Psoas muscle (tissue), 8 donors: ENCODE results near the gene KIF13A. TPM values are rescaled to one million over a fixed set of nuclear protein-coding genes. Genes with fewer than 3 reads are reported as not detected.

Experiments
- ATAC-seq, 4 donors: fragments of 200-7000 bp; cut with Tn5 transposase; one replicate each; pipeline ENCODE4 v1.9.1; 2020; ENCODE audit warnings: moderate library complexity in 3 of 4, mild to moderate bottlenecking in 2 of 4
- DNase-seq, 2 donors: peaks; one replicate each; pipeline ENCODE4 v3.0.0-alpha.2; 2020
- H3K27ac ChIP-seq: fragments of 200-600 bp; one replicate; pipeline ENCODE4 v1.8.0; 2022
- H3K27me3 ChIP-seq, 3 donors: fragments of 200-600 bp in 1 of 3; one replicate each; pipeline versions ENCODE4 v1.6.1 to v1.8.0; 2013 to 2022; ENCODE audit warnings: low read length in 2 of 3, mild to moderate bottlenecking in 2 of 3, moderate library complexity in 1 of 3; ENCODE audit not compliant: insufficient read depth in 3 of 3
- H3K36me3 ChIP-seq, 2 donors: fragments of 200-600 bp in 1 of 2; one replicate each; pipeline versions ENCODE4 v1.6.1 to v1.8.0; 2013 to 2022; ENCODE audit warnings: low read depth in 1 of 2, mild to moderate bottlenecking in 1 of 2, moderate library complexity in 1 of 2; ENCODE audit not compliant: insufficient read depth in 1 of 2
- H3K4me1 ChIP-seq: fragments of 200-600 bp; one replicate; pipeline ENCODE4 v1.8.0; 2022
- H3K4me3 ChIP-seq: fragments of 200-600 bp; one replicate; pipeline ENCODE4 v1.8.0; 2022; ENCODE audit warnings: mild to moderate bottlenecking
- H3K9me3 ChIP-seq: fragments of 200-600 bp; one replicate; pipeline ENCODE4 v1.8.0; 2022
- CTCF ChIP-seq: fragments of 200-600 bp; IDR thresholded peaks from one replicate; pipeline ENCODE4 v1.8.0; 2022; ENCODE audit warnings: antibody characterized with exemption
- WGBS, 3 donors: extraction: QIAGEN DNeasy Blood & Tissue Kit; methylation state at CpG; one replicate each; pipeline versions ENCODE4 v1.1.6 to v1.1.7; 2013; 5-methylcytosine and 5-hydroxymethylcytosine counted together
- intact Hi-C, 2 donors: fragments of 100-400 bp; cut with DNase I; formaldehyde crosslinking; loops; one replicate each; pipeline versions ENCODE4 v1.11.0 to v1.14.2; 2022
- polyA plus RNA-seq, 3 donors: library from polyadenylated mRNA; stranded (reverse); fragments of 200-250 nt; gene quantifications; one replicate each; pipeline ENCODE4 v1.2.3, GENCODE V29; 2013
- total RNA-seq, 4 donors: library from RNA; stranded (reverse); fragmentation: NEBNext Ultra II Directional in 2 of 4; extraction: Animal tissue kit (Norgen Biotek cat#: 25700) in 2 of 4; gene quantifications; one replicate each; pipeline versions ENCODE4 v1.2.1 to v1.2.4, GENCODE V29; 2021 to 2023
- donor health status: healthy with polysubstance abuse.
- donor health status: DM: no; HTN: no; CAD: no; lungs with moderate emphysema.
- donor health status: Bipolar disorder and iron deficiency.
- donor health status: healthy.
- donor health status: DM: yes; HTN: yes; CAD: no.
- donor health status: DM: no; HTN: no; CAD: no.
- donor health status: DM: no; HTN: no; CAD: no.
- donor health status: DM: yes; HTN: yes; CAD: no.

Gene KIF13A
- total and polyA plus RNA-seq, 7 donors = 17.0 to 80.2 (median 70.4) TPM

DNA sequence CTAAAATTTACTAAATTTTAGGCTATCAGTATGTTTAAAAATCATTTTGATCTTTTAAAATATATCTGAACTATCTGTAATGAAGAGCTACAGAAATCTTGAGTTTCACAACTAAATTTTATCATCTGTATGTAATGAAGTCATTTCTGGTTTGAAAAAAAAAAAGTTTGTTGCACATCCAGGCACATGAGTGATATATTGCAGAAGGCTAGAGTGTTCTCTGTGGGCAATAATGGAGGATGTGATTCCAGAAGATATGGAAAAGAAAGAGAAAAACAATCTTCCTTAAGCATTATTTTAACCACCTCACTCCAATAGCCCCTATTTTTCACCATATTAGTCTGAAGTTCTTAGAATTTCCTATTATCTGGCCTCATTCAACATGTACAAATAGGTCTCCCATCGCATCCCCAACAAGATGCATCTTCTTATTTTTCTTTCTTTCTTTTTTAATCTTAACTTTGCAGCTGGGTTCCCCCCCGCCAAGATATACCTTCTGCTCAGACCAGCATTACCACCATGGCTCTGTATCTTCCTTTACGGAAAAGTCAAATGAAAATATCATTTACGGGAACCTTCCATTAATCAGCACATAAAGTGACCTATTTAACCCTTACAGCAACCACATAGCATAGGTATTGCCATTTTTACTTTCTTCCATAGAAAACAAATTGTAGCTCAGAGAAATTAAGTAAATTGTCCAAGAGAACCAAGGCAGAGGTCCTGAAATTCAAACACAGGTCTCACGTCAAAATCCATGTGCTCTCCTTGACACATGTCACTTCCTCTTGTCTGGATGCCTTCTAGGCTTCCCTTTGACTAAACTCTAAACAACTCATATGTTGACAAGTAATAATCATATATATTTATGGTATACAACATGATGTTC is 116.9 kb downstream of the KIF13A start:
- Histone ChIP-seq H3K4me3 (no peak overlapping the region), H3K36me3 (no peaks in the 10 kb centered on the region), H3K9me3 (no peaks in the 10 kb centered on the region), H3K27ac (peak overlapping the region; percentile 23), H3K27me3 (no peaks in the 10 kb centered on the region), H3K4me1 (peaks cover 41% of the 10 kb centered on the region)
- ATAC-seq = no peak
- 85 to 98% (median 89%) methylated on average over 5 of the region's 5 CpGs for WGBS, 3 donors
- intact Hi-C loops = loop anchor here in 1 of 2 donors (5.0 kb wide), 1 partner anchor 117 kb away; the partner anchor contains the start of gene KIF13A
- DNase-seq = no peak
- no peak for TF ChIP-seq CTCF

- DNase-seq = no peak
- Histone ChIP-seq H3K9me3 (no peaks in the 10 kb centered on the region), H3K4me3 (no peak overlapping the region), H3K27ac (peak overlapping the region; percentile 86), H3K4me1 (peaks cover 49% of the 10 kb centered on the region), H3K27me3 (no peaks in the 10 kb centered on the region), H3K36me3 (no peaks in the 10 kb centered on the region)
- intact Hi-C loops = loop anchor here (5.0 to 10.0 kb wide), 3 partner anchors 33 to 118 kb away; partner anchors contain the start of gene KIF13A (in 2 of the 2)
- no peak for TF ChIP-seq CTCF
- WGBS, 3 donors = 71 to 85% (median 85%) methylated on average over 3 of the region's 3 CpGs
- ATAC-seq = no peak
Measured at GRCh38 chr6:17869753-17870050, 117.7 kb downstream of the KIF13A start.

- H3K27ac ChIP-seq = peak overlapping the region; percentile 86
- WGBS, 3 donors = 72 to 82% (median 76%) methylated on average over 6 of the region's 6 CpGs
- H3K9me3 ChIP-seq = no peaks in the 10 kb centered on the region
- TF ChIP-seq CTCF = no peak
- peaks cover 54% of the 10 kb centered on the region for H3K4me1 ChIP-seq
- intact Hi-C loops = loop anchor here (5.0 to 10.0 kb wide), 2 partner anchors 33 to 116 kb away; partner anchors contain the start of gene KIF13A (in 1 of the 2)
- no peak overlapping the region for H3K4me3 ChIP-seq
- H3K36me3 ChIP-seq = no peaks in the 10 kb centered on the region
- DNase-seq = no peak
- no peak for ATAC-seq
- no peaks in the 10 kb centered on the region for H3K27me3 ChIP-seq
Measured at GRCh38 chr6:17869010-17869752, 118.3 kb downstream of the KIF13A start.

DNA sequence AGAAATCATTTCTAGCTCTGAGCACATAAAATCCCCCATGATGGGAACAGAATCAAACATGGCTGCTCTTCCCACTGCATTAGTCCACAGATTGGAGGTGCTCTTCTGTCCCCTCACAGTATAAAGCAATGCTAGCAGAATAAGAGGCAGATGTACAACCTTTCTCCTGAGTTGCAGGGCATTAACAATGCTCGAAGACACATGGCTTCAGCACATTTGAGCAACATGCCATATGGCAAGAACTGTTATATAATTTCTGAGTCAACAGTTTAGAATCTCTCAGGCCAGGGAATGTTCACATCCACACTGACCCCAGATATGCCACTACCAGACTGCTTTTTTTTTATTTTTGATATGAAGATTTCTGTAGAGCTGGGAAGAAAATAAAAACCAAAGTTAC is 119.6 kb downstream of the KIF13A start:
- Histone ChIP-seq H3K27me3 (no peaks in the 10 kb centered on the region), H3K27ac (peak overlapping the region; percentile 86), H3K4me3 (no peak overlapping the region), H3K4me1 (peaks cover 58% of the 10 kb centered on the region), H3K36me3 (no peaks in the 10 kb centered on the region), H3K9me3 (no peaks in the 10 kb centered on the region)
- intact Hi-C loops = loop anchor here (5.0 to 10.0 kb wide), 2 partner anchors 34 to 117 kb away; partner anchors contain the start of gene KIF13A (in 1 of the 2)
- no peak for TF ChIP-seq CTCF
- ATAC-seq (peak in 1 of 4 donors; percentile 59), DNase-seq (no peak)
- WGBS, 3 donors = 23 to 59% (median 24%) methylated on average over 1 of the region's 1 CpG
